K562 (cell line): ENCODE measurements around the gene DEGS2. TPM values are rescaled to one million over a fixed set of nuclear protein-coding genes. Genes with fewer than 3 reads are reported as not detected.

Source experiments
- ATAC-seq: fragments of 200-7000 bp; cut with Tn5 transposase; 3 replicates; pipeline ENCODE4 v1.9.1; 2020; ENCODE audit warnings: moderate library complexity
- BruUV-seq: library from RNA; stranded (reverse); fragments of 400-500 nt; replicated peaks from 2 replicates; lab custom pipeline; 2021; lab: Mats Ljungman, UMichigan
- CTCF ChIA-PET: fragments of 300-600 bp; formaldehyde crosslinking; extraction: SDS; loops from one replicate; lab custom pipeline; 2021; ENCODE audit warnings: low intra/inter-chr PET ratio; lab: Yijun Ruan, JAX
- POLR2A ChIA-PET: fragments of 300-600, 350-650 bp; sonication (Branson Sonifier 250); formaldehyde crosslinking; extraction: SDS; loops from one replicate; lab custom pipeline; 2021; ENCODE audit warnings: antibody characterized with exemption, inconsistent platforms; lab: Yijun Ruan, JAX
- DNase-seq, 4 experiments: peaks; one replicate each; pipeline versions ENCODE4 v3.0.0 to v3.0.0-alpha.2; 2011 to 2018; ENCODE audit warnings: low spot score in 3 of 4, mixed read lengths in 3 of 4; ENCODE audit errors: extremely low read depth in 1 of 4
- FAIRE-seq: peaks from 2 replicates; lab custom pipeline; 2011; peaks lifted over from hg19 to GRCh38; lab: Jason Lieb, UNC
- H2AFZ ChIP-seq: 2 replicates; pipeline ENCODE4 v1.6.0; 2011; ENCODE audit warnings: low read depth, low read length, control low read depth, inconsistent platforms
- H3K27ac ChIP-seq: fragments of 200-600 bp; 3 replicates; pipeline ENCODE4 v1.8.0; 2011; ENCODE audit warnings: low read depth, mild to moderate bottlenecking, control low read depth, inconsistent platforms, low read length, moderate library complexity, mixed read lengths; ENCODE audit errors: extremely low read depth
- H3K27me3 ChIP-seq, 2 experiments: fragments of 300-600 bp in 1 of 2; 2 replicates in 1 of 2; 3 replicates in 1 of 2; pipeline versions ENCODE4 v1.6.0 to v1.8.0; 2011; ENCODE audit warnings: inconsistent platforms in 2 of 2, low read length in 2 of 2, mild to moderate bottlenecking in 1 of 2, mixed read lengths in 1 of 2, moderate library complexity in 1 of 2; ENCODE audit not compliant: control insufficient read depth in 2 of 2, insufficient read depth in 2 of 2
- H3K36me3 ChIP-seq: fragments of 300-600 bp; 3 replicates; pipeline ENCODE4 v1.8.0; 2011; ENCODE audit warnings: mild to moderate bottlenecking, low read length, inconsistent platforms; ENCODE audit not compliant: control insufficient read depth, insufficient read depth
- H3K4me1 ChIP-seq, 2 experiments: fragments of 200-600 bp in 1 of 2; replicated peaks in 1 of 2; 2 replicates in 1 of 2; 3 replicates in 1 of 2; pipeline versions ENCODE4 v1.5.1 to v1.8.0; 2011; ENCODE audit warnings: inconsistent platforms in 2 of 2, low read length in 2 of 2, mild to moderate bottlenecking in 1 of 2, mixed read lengths in 1 of 2, moderate library complexity in 1 of 2; ENCODE audit not compliant: control insufficient read depth in 2 of 2, insufficient read depth in 2 of 2
- H3K4me2 ChIP-seq: 2 replicates; pipeline ENCODE4 v1.6.1; 2011; ENCODE audit warnings: low read length, control low read depth, inconsistent platforms, mixed read lengths; ENCODE audit not compliant: insufficient read depth
- H3K4me3 ChIP-seq: fragments of 200-600 bp; sonication (generic), shearing (Covaris generic); 2 replicates; pipeline ENCODE4 v1.5.1; 2016; ENCODE audit warnings: control low read depth, inconsistent platforms
- H3K79me2 ChIP-seq: fragments of 200-600 bp; 3 replicates; pipeline ENCODE4 v1.8.0; 2011; ENCODE audit warnings: low read length, inconsistent platforms; ENCODE audit not compliant: control insufficient read depth, insufficient read depth
- H3K9ac ChIP-seq, 2 experiments: 2 replicates each; pipeline versions ENCODE4 v1.6.0 to v1.6.1; 2011; ENCODE audit warnings: low read depth in 2 of 2, low read length in 2 of 2, control low read depth in 1 of 2, inconsistent platforms in 1 of 2, mild to moderate bottlenecking in 1 of 2, mixed read lengths in 1 of 2; ENCODE audit not compliant: insufficient read depth in 1 of 2
- H3K9me1 ChIP-seq: one replicate; pipeline ENCODE4 v1.6.0; 2011; ENCODE audit warnings: inconsistent platforms, mild to moderate bottlenecking, low read length, moderate library complexity; ENCODE audit not compliant: control insufficient read depth, insufficient read depth
- H3K9me3 ChIP-seq: replicated peaks from 2 replicates; pipeline ENCODE4 v1.5.1; 2011; ENCODE audit warnings: low read depth, low read length, inconsistent platforms; ENCODE audit not compliant: control insufficient read depth, insufficient read depth
- H4K20me1 ChIP-seq: replicated peaks from 2 replicates; pipeline ENCODE4 v1.6.1; 2011; ENCODE audit warnings: low read length, inconsistent platforms, mixed read lengths; ENCODE audit not compliant: control insufficient read depth, insufficient read depth
- PRMT5 ChIP-seq: sonication (generic); formaldehyde crosslinking; IDR thresholded peaks from 2 replicates; pipeline ENCODE4 v1.5.0; 2020; ENCODE audit warnings: missing genetic modification reagents
- SP2 ChIP-seq: IDR thresholded peaks from 2 replicates; pipeline ENCODE4 v1.6.1; 2011; ENCODE audit warnings: mild to moderate bottlenecking, low read depth, low read length, moderate library complexity; ENCODE audit not compliant: poor library complexity, severe bottlenecking; ENCODE audit errors: extremely low read depth
- WGBS: fragments of 100-300 bp; shearing (Covaris generic); methylation state at CpG from one replicate; pipeline ENCODE4 v1.1.6; 2016; ENCODE audit warnings: low coverage, mixed read lengths; ENCODE audit not compliant: insufficient coverage; ENCODE audit errors: missing lambda C conversion rate; 5-methylcytosine and 5-hydroxymethylcytosine counted together
- in situ Hi-C: fragments of 300-500 bp; cut with MboI; formaldehyde crosslinking; loops from 4 replicates; pipeline ENCODE4 v1.15.0; 2018; ENCODE audit warnings: inconsistent platforms, mixed read lengths
- intact Hi-C: fragments of 100-400 bp; cut with micrococcal nuclease; formaldehyde crosslinking; loops from 2 replicates; pipeline ENCODE4 v1.14.2; 2022
- polyA plus RNA-seq, 8 experiments: library from polyadenylated mRNA; depleted of rRNA in 4 of 8; stranded (reverse) in 5 of 8; unstranded in 3 of 8; fragments of >200 nt; fragmentation: Nextera tagmentation in 2 of 8; fragmentation: Illumina TruSeq in 1 of 8; extraction: Ambion mirVana in 2 of 8; extraction: Trizol in 1 of 8; gene quantifications; 2 replicates each; pipeline versions ENCODE4 v1.2.1 to v1.2.3, GENCODE V29; 2011 to 2014; ENCODE audit warnings: inconsistent platforms in 1 of 8, missing spikeins in 1 of 8
- total RNA-seq, 7 experiments: library from RNA; depleted of rRNA in 6 of 7; stranded (reverse); fragments of >200 nt in 6 of 7; fragmentation: Illumina TruSeq in 2 of 7; extraction: Trizol in 2 of 7; gene quantifications; 2 replicates each; pipeline versions ENCODE4 v1.2.1 to v1.2.3, GENCODE V29; 2011 to 2021; ENCODE audit warnings: low replicate concordance in 1 of 7
- TF ChIP-seq, protein P1 (sequence below): sonication (generic); formaldehyde crosslinking; IDR thresholded peaks from 2 replicates; pipeline ENCODE4 v1.8.1; 2023; ENCODE audit warnings: mild to moderate bottlenecking, missing genetic modification reagents, moderate library complexity

Gene DEGS2
- total and polyA plus RNA-seq, 9 of the 15 experiments (the other 6 are each of a cell fraction or from before 2014, with no cell fraction given), result 0.22 to 2.9 (median 0.70) TPM

DNA sequence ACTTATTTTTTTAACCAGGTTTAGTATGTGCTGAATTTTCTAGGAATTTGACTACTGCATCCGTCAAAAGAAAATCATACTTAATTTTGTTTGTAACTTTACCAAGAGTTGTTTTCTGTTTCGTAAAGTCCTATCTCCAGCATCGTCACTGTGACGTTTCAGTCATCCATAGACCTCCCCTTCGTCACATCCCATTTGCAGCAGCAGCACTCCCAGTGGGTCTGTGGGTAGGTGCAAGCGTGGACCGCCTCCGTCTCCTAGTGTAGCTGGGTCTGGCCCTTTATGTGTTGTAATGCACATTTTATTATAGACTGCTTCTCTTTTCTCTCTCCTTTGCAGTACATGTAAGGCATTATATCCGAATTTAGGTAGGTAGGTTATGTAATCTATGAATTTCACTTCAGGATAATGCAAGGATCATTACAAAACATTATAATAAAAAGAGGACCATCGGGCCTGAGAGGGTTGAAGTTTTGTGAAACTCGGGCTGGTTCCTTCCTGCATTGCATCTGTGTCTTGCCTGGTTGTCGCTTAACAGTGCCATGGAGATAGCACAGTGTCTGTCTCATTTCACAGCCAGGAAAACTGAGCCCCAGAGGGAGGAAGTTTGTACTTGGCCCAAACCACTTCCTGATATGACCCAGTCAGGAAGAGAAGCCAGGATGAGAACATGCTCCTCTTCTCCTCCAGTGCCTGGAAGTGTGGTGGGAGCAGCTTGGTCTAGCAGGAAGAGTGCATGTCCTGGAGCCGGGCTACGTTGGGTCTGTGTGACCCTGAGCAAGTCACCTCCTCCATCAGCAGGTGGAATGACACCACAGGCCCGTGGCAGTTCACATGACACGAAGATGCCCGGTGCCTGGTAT is 53.0 kb downstream of the DEGS2 start:
- BruUV-seq, result no TSS peak
- Histone ChIP-seq H2AFZ (no peak overlapping the region), H3K9me3 (no peaks in the 10 kb centered on the region), H3K27me3 (no peaks in the 10 kb centered on the region), H3K27ac (no peak overlapping the region), H4K20me1 (no peaks in the 10 kb centered on the region; the same call in 1 of the 2 replicates), H3K4me3 (no peak overlapping the region), H3K36me3 (peaks cover 3% of the 10 kb centered on the region; the same call in 1 of the 3 replicates), H3K79me2 (peaks cover 2% of the 10 kb centered on the region; the same call in 2 of the 3 replicates), H3K4me2 (no peak overlapping the region), H3K9ac (no peak overlapping the region; a peak in 1 of 4 replicates), H3K4me1 (peaks cover 18 to 19% of the 10 kb centered on the region in 2 experiments; a peak in 4 of 5 replicates), H3K9me1 (no peaks in the 10 kb centered on the region)
- 77% methylated on average over 14 of the region's 17 CpGs for WGBS
- no peak for FAIRE-seq
- ATAC-seq, result peak; percentile 35; the same call in 1 of the 3 replicates
- in situ Hi-C loops, result no loop called here
- ChIA-PET POLR2A (interaction anchor here (0.7 kb wide), 1 partner anchor 30 kb away, joined by 3 read pairs; no protein-coding TSS in a partner anchor), CTCF (interaction anchor here (1.2 kb wide), 1 partner anchor 49 kb away, joined by 4 read pairs; no protein-coding TSS in a partner anchor)
- peak in 2 of 4 experiments; percentile 22 for DNase-seq
- intact Hi-C loops, result no loop called here
- TF ChIP-seq, protein P1, sequence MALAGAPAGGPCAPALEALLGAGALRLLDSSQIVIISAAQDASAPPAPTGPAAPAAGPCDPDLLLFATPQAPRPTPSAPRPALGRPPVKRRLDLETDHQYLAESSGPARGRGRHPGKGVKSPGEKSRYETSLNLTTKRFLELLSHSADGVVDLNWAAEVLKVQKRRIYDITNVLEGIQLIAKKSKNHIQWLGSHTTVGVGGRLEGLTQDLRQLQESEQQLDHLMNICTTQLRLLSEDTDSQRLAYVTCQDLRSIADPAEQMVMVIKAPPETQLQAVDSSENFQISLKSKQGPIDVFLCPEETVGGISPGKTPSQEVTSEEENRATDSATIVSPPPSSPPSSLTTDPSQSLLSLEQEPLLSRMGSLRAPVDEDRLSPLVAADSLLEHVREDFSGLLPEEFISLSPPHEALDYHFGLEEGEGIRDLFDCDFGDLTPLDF (CRISPR knock-in tag), result no peak
- TF ChIP-seq SP2, result no peak
- no peak for TF ChIP-seq PRMT5 (CRISPR knock-in tag)
